Peyer's patch (tissue), 4 donors: ENCODE measurements around the gene ZNF507. TPM values are rescaled to one million over a fixed set of nuclear protein-coding genes. Genes with fewer than 3 reads are reported as not detected.
A peak's percentile ranks its signal among the peaks of the same experiment; 100 is the strongest.

ENCODE experiments used
- DNase-seq, 3 donors: peaks; one replicate each; pipeline ENCODE4 v3.0.0-alpha.2; 2017 to 2019
- H3K27ac ChIP-seq, 4 donors: fragments of 200-600 bp; sonication (generic); one replicate each; pipeline ENCODE4 v1.5.1; 2016 to 2019
- H3K27me3 ChIP-seq, 2 donors: fragments of 200-600 bp; sonication (generic); one replicate each; pipeline ENCODE4 v1.5.1; 2019
- H3K36me3 ChIP-seq, 3 donors: fragments of 200-600 bp; sonication (generic); one replicate each; pipeline ENCODE4 v1.5.1; 2016 to 2019
- H3K4me1 ChIP-seq, 4 donors: fragments of 200-600 bp; sonication (generic); one replicate each; pipeline ENCODE4 v1.5.1; 2016 to 2019
- H3K4me3 ChIP-seq, 4 donors: fragments of 200-600 bp; sonication (generic); 1 replicate in 3 of 4; 2 replicates in 1 of 4; pipeline ENCODE4 v1.5.1; 2016 to 2019; ENCODE audit warnings: mild to moderate bottlenecking in 1 of 4
- H3K9me3 ChIP-seq, 4 donors: fragments of 200-600 bp; sonication (generic); one replicate each; pipeline ENCODE4 v1.5.1; 2016 to 2019; ENCODE audit warnings: mild to moderate bottlenecking in 1 of 4
- CTCF ChIP-seq, 6 experiments: fragments of 450-650 bp in 4 of 6; fragments of 200-600 bp in 2 of 6; sonication (generic) in 1 of 6; IDR thresholded peaks; one replicate each; pipeline ENCODE4 v1.5.1; 2017 to 2019; ENCODE audit warnings: antibody characterized with exemption in 6 of 6, mild to moderate bottlenecking in 3 of 6, moderate library complexity in 1 of 6
- POLR2A ChIP-seq, 2 donors: fragments of 450-650 bp; IDR thresholded peaks; one replicate each; pipeline ENCODE4 v1.5.1; 2017; ENCODE audit warnings: antibody characterized with exemption in 2 of 2, mild to moderate bottlenecking in 2 of 2, moderate library complexity in 2 of 2
- total RNA-seq, 4 donors: library from RNA; depleted of rRNA; stranded (reverse); fragments of >200 nt; gene quantifications; one replicate each; pipeline ENCODE4 v1.1.0, GENCODE V29; 2016

The ZNF507 gene
- 10 to 100 TPM; 28.2 to 43.7 (median 34.2) TPM for total RNA-seq

- peaks cover 0 to 28% (median 6%) of the 10 kb centered on the region in 4 donors for H3K4me1 ChIP-seq
- peak within 1 kb of the TSS; percentile 87 to 98 (median 94) for H3K4me3 ChIP-seq
- no peaks in the 10 kb centered on the region for H3K9me3 ChIP-seq
- peaks cover 0 to 8% (median 0%) of the 10 kb centered on the region in 3 donors for H3K36me3 ChIP-seq
- peak within 1 kb of the TSS; percentile 71 to 86 (median 84) for H3K27ac ChIP-seq
- DNase-seq = peak; percentile 74 to 90 (median 89)
- peak; percentile 16 to 24 for TF ChIP-seq POLR2A (IDR thresholded peaks at IDR 0.05)
- TF ChIP-seq CTCF (IDR thresholded peaks at IDR 0.05) = no peak
- no peaks in the 10 kb centered on the region for H3K27me3 ChIP-seq
Measured at GRCh38 chr19:32345261-32346207, at the start of gene ZNF507. Gene ZNF507, plus strand, starts transcription at chr19:32345610. Its CDS starts 7,221 bp downstream, at chr19:32352831.

- Histone ChIP-seq H3K9me3 (no peaks in the 10 kb centered on the region), H3K4me1 (no peaks in the 10 kb centered on the region), H3K27ac (no peak overlapping the region), H3K27me3 (no peaks in the 10 kb centered on the region), H3K36me3 (no peaks in the 10 kb centered on the region), H3K4me3 (no peak overlapping the region)
- DNase-seq = no peak
- TF ChIP-seq CTCF (IDR thresholded peaks at IDR 0.05) (peak in 1 of 6 experiments; percentile 11), POLR2A (IDR thresholded peaks at IDR 0.05) (no peak)
Measured at GRCh38 chr19:32296694-32297093, 48.7 kb upstream of the ZNF507 start.

GRCh38 chr19:32302778-32303177 is 42.6 kb upstream of the ZNF507 start:
- no peak for DNase-seq
- H3K4me3 ChIP-seq = no peak overlapping the region
- no peaks in the 10 kb centered on the region for H3K36me3 ChIP-seq
- no peak overlapping the region for H3K27ac ChIP-seq
- TF ChIP-seq POLR2A (IDR thresholded peaks at IDR 0.05) (no peak), CTCF (IDR thresholded peaks at IDR 0.05) (no peak)
- H3K4me1 ChIP-seq = no peaks in the 10 kb centered on the region
- H3K9me3 ChIP-seq = peaks cover 0 to 9% (median 3%) of the 10 kb centered on the region in 4 donors
- no peaks in the 10 kb centered on the region for H3K27me3 ChIP-seq

- TF ChIP-seq CTCF (IDR thresholded peaks at IDR 0.05) = no peak
- TF ChIP-seq POLR2A (IDR thresholded peaks at IDR 0.05) = no peak
- H3K4me3 ChIP-seq = no peak overlapping the region
- DNase-seq = no peak
- H3K27ac ChIP-seq = no peak overlapping the region
- no peaks in the 10 kb centered on the region for H3K27me3 ChIP-seq
- H3K4me1 ChIP-seq = no peaks in the 10 kb centered on the region
- peaks cover 0 to 9% (median 3%) of the 10 kb centered on the region in 4 donors for H3K9me3 ChIP-seq
- no peaks in the 10 kb centered on the region for H3K36me3 ChIP-seq
Measured at GRCh38 chr19:32303193-32303592, 42.2 kb upstream of the ZNF507 start.

GRCh38 chr19:32307591-32307990 is 37.8 kb upstream of the ZNF507 start:
- no peaks in the 10 kb centered on the region for H3K27me3 ChIP-seq
- no peaks in the 10 kb centered on the region for H3K4me1 ChIP-seq
- no peak overlapping the region for H3K27ac ChIP-seq
- peaks cover 0 to 9% (median 3%) of the 10 kb centered on the region in 4 donors for H3K9me3 ChIP-seq
- no peaks in the 10 kb centered on the region for H3K36me3 ChIP-seq
- TF ChIP-seq POLR2A (IDR thresholded peaks at IDR 0.05) = no peak
- no peak for TF ChIP-seq CTCF (IDR thresholded peaks at IDR 0.05)
- DNase-seq = no peak
- H3K4me3 ChIP-seq = no peak overlapping the region
